Measurements from ENCODE around the gene KIF18A.

- TF ChIP-seq CTCF (IDR thresholded peaks at IDR 0.05; ENCODE audit: low read depth, low read length, missing input control) (no peak), TAF1 (conservative IDR thresholded peaks at IDR 0.05) (no peak), MAX (IDR thresholded peaks at IDR 0.05) (no peak), ATF3 (IDR thresholded peaks at IDR 0.05) (no peak)
Measured at GRCh38 chr11:28058333-28058732, 49.6 kb downstream of the KIF18A start.
